Effector memory CD8-positive, alpha-beta T cell (primary cell): ENCODE measurements around the gene ANKIB1.
A peak's percentile ranks its signal among the peaks of the same experiment; 100 is the strongest.
"Not testable (repeated sequence)": the region's sequence is repeated elsewhere in the genome, so short reads cannot be mapped to it uniquely, and the experiment has no call there.

Experiments used
- ATAC-seq: fragments of 150-1000 bp; cut with Tn5 transposase; replicated peaks from 2 replicates; pipeline ENCODE4 v1.10.0; 2021; ENCODE audit warnings: mild to moderate bottlenecking, moderate library complexity
- DNase-seq, 3 experiments: peaks; one replicate each; pipeline ENCODE4 v3.0.0; 2021
- H3K27ac Mint-ChIP-seq, 2 donors: one replicate each; pipeline ENCODE4 v1.8.0; 2022; ENCODE audit warnings: mild to moderate bottlenecking in 2 of 2, mixed read lengths in 2 of 2, moderate library complexity in 2 of 2
- H3K27me3 Mint-ChIP-seq, 2 donors: one replicate each; pipeline ENCODE4 v1.8.0; 2022; ENCODE audit warnings: mixed read lengths in 2 of 2
- H3K36me3 Mint-ChIP-seq: one replicate; pipeline ENCODE4 v1.8.0; 2022; ENCODE audit warnings: mild to moderate bottlenecking, moderate library complexity, mixed read lengths; ENCODE audit not compliant: insufficient read depth
- H3K4me1 Mint-ChIP-seq, 2 donors: one replicate each; pipeline ENCODE4 v1.8.0; 2022; ENCODE audit warnings: low read depth in 2 of 2, mixed read lengths in 2 of 2
- H3K4me3 Mint-ChIP-seq, 2 donors: one replicate each; pipeline ENCODE4 v1.8.0; 2022; ENCODE audit warnings: mild to moderate bottlenecking in 2 of 2, mixed read lengths in 2 of 2, moderate library complexity in 2 of 2
- H3K9me3 Mint-ChIP-seq, 2 donors: one replicate each; pipeline ENCODE4 v1.8.0; 2022; ENCODE audit warnings: mixed read lengths in 2 of 2

The ANKIB1 gene

DNA sequence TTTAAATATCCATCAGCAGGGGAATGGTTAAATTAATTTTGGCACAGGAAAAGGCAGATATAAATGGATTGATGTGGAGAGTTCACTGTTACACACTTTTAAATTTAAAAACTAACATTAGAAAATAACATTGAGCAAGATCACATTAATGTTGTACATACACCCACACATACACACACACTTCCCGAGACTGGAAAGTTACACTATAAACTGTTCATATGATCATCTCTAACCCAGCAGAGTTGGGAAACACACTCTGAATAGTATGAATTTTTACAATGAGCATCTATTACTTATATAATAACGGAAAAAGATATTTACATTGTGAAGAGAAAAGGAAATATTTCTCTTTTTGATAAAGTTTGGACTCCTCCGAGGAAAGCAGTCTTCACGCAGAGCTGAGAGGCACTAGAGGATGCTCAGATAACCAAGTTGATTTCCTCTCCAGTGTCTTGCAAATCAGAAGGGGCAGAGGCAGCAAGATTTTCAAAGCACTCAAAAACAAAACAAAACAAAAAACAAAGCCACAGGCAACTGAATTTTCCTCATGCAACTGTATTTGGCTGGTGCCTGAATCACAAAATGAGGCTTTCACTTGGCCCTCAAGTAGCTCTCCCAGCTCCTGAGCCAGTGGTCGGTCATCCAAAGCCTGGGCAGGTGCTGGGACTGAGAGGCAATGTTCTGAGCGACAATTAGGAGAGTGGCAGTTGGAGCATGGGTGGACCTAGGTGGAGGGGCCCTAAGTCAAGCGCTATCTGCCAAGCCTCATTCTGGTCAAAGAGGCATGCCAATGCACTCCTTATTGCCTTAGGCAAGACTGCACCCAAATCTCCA, 191.1 kb downstream of the ANKIB1 start:
- Mint-ChIP-seq H3K36me3 (no peaks in the 10 kb centered on the region), H3K4me3 (no peak overlapping the region), H3K27ac (no peak overlapping the region), H3K4me1 (no peaks in the 10 kb centered on the region), H3K27me3 (no peaks in the 10 kb centered on the region), H3K9me3 (no peaks in the 10 kb centered on the region)
- no peak for ATAC-seq
- no peak for DNase-seq

DNA sequence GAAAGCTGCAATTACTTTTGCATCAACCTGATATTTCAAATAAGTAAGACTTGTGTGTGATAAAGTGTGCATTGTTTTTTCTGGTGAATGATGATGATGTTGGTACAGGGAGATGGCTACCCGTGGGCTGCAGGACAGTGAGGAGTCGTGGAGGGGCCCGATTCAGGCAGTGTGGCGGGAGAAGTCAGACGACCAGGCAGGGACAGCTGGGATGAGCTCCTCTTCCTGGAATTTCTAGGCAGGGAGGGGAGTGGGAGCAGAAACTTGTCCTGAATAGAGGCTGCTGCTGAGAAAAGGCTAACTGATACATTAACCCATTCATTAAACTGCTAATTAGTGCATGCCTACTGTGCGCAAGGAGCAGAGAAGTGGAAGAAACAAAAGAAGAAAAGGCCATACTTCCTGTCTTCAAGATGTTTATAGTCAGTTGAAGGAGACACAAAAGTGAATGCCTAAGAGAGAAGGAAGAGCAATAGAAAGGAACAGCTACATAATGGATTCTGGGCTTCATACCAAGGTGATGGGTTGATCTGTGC, 192.2 kb downstream of the ANKIB1 start:
- H3K27ac Mint-ChIP-seq: no peak overlapping the region
- H3K4me1 Mint-ChIP-seq: no peaks in the 10 kb centered on the region
- no peaks in the 10 kb centered on the region for H3K36me3 Mint-ChIP-seq
- ATAC-seq (no peak), DNase-seq (no peak)
- H3K4me3 Mint-ChIP-seq: no peak overlapping the region
- no peaks in the 10 kb centered on the region for H3K27me3 Mint-ChIP-seq
- no peaks in the 10 kb centered on the region for H3K9me3 Mint-ChIP-seq

DNA sequence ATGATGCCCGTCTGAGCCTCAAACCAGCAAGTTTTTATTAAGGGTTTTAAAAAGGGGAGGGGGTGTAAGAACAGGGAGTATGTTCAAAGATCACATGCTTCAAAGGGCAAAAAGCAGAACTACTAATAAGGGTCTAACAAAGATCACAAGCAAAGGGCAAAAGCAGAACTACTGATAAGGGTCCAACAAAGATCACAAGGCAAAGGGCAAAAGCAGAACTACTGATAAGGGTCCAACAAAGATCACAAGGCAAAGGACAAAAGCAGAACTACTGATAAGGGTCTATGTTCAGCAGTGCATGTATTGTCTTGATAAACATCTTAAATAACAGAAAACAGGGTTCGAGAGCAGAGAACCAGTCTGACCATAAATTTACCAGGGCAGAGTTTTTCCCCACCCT, 196.9 kb downstream of the ANKIB1 start:
- not testable (repeated sequence) for H3K4me1 Mint-ChIP-seq, H3K9me3 Mint-ChIP-seq, H3K27me3 Mint-ChIP-seq, H3K27ac Mint-ChIP-seq, H3K4me3 Mint-ChIP-seq, H3K36me3 Mint-ChIP-seq, DNase-seq, ATAC-seq

DNA sequence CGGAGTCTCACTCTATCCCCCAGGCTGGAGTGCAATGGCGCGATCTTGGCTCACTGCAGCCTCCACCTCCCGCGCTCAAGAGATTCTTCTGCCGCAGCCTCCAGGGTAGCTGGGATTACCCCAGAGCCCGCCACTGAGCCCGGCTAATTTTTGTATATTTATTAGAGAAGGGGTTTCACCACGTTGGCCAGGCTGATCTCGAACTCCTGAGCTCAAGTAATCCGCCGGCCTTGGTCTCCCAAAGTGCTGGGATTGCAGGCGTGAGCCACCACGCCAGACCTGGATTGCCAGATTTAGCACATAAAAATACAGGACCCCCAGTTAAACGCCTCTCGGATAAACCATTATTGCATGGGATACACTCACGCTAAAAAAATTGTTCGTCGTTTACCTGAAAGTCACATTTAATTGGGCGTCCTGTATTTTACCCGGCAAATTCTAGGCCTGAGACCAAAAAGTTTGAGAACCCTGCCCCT, 201.1 kb downstream of the ANKIB1 start:
- Mint-ChIP-seq H3K27me3 (no peaks in the 10 kb centered on the region), H3K9me3 (no peaks in the 10 kb centered on the region), H3K4me1 (peaks cover 4 to 11% of the 10 kb centered on the region in 2 donors)

DNA sequence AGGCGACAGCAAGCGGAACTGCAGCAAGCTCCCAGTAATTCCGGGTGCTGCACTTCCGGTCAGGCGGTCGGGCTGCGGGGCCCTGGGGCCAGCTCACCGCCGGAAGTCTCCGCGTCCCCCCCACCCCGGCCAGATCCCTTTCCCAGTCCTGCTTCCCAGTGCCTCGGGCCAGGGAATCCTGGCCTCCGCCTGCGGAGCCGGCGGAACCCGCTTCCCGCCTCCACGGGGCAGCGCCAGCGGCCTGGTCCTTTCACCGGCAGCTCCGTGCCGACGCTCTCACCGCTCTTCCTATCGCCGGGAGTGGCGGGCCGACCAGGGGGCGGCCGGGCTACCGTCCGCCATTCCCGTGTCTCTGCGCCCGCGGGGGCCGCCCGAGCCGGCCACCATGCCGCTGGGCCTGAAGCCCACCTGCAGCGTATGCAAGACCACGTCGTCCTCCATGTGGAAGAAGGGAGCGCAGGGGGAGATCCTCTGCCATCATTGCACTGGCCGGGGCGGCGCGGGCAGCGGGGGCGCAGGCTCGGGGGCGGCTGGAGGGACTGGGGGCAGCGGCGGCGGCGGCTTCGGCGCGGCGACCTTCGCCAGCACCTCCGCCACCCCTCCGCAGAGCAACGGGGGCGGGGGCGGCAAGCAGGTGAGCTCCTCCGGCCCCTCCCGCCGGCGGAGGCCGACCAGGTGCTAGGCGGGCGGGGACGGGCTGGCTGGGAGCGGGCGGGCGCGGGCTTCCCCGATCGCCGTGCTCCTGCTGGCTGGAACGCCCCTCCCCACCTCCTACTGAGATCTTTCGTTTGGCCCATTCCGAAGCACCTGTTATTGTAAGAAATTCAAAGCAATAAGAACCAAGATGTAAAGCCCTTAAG, 201.8 kb downstream of the ANKIB1 start, which contains the start of gene GATAD1:
GATAD1 (plus strand) TSS at position 138 of the 860 bp plus-strand sequence; CDS start at position 386, 248 bp downstream.
- Mint-ChIP-seq H3K27ac (peak within 1 kb of the TSS; percentile 97), H3K9me3 (no peaks in the 10 kb centered on the region)

More for the DNA sequence above, 201.1 kb downstream of the ANKIB1 start:
- DNase-seq (no peak), ATAC-seq (no peak)
- Mint-ChIP-seq H3K36me3 (peaks cover 7% of the 10 kb centered on the region), H3K4me3 (peak overlapping the region; percentile 85 to 91), H3K27ac (peak overlapping the region; percentile 97)

DNA sequence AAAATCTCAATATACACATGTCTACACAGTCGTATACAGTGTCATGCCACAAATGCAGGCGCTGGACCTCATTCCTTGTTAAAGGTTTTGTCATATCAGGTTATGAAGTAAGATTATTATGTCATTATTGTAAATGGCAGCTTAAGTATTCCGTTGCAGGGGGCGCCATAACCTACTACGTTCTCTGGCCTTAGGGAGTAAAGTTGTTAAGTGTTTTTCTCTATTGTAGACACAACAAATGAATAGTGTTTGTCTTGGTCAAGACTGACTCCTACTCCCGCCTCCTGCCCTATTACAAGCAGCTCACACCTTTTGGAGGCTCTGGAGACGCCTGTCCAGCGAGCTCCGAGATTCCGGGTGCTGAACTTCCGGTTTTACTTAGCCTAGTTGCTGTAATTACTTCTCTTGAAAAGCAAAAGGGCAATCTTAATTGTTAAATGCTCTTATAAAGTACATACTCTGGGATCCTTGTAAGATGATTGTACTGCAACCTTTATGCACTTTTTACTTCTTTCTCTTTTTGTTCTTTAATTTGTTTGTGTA, 202.5 kb downstream of the ANKIB1 start:
- ATAC-seq: peak; percentile 57
- H3K9me3 Mint-ChIP-seq: no peaks in the 10 kb centered on the region
- peaks cover 4 to 13% of the 10 kb centered on the region in 2 donors for H3K4me1 Mint-ChIP-seq
- peak overlapping the region; percentile 97 for H3K27ac Mint-ChIP-seq
- peaks cover 8% of the 10 kb centered on the region for H3K36me3 Mint-ChIP-seq
- peak overlapping the region; percentile 85 to 91 for H3K4me3 Mint-ChIP-seq
- H3K27me3 Mint-ChIP-seq: no peaks in the 10 kb centered on the region
- DNase-seq: peak; percentile 52 to 74 (median 58)

More for the DNA sequence above, 201.8 kb downstream of the ANKIB1 start, which contains the start of gene GATAD1:
- Mint-ChIP-seq H3K36me3 (peaks cover 7% of the 10 kb centered on the region), H3K4me1 (peaks cover 4 to 11% of the 10 kb centered on the region in 2 donors), H3K27me3 (no peaks in the 10 kb centered on the region), H3K4me3 (peak within 1 kb of the TSS; percentile 85 to 91)
- DNase-seq: peak; percentile 75 to 82 (median 75)
- ATAC-seq: peak; percentile 78
